ENCODE data around the gene XPNPEP1.

XPNPEP1 gene

DNA sequence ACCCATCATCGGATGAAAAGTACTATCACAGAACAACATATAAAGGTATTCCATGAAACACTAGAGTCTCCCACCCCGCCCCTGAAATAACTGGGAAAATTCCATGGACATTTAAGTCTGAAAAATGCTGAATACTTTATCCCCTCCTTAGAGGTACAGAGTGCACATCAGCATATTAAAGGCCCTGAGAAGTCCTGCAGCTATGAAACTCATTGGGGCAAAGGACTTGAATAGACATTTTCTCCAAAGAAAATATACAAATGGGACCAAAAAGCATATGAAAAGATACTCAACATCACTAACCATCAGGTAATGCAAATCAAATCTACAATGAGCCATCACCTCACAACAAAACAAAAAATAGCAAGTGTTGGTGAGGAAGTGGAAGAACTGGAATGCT lies 18.9 kb downstream of the XPNPEP1 start:
- in situ Hi-C loops (cut with MboI; ENCODE audit: low sequenced_read_pairs, unreplicated experiment), result no loop called here
- DNase-seq (ENCODE audit: low spot score), result no peak
- TF ChIP-seq, protein P1, sequence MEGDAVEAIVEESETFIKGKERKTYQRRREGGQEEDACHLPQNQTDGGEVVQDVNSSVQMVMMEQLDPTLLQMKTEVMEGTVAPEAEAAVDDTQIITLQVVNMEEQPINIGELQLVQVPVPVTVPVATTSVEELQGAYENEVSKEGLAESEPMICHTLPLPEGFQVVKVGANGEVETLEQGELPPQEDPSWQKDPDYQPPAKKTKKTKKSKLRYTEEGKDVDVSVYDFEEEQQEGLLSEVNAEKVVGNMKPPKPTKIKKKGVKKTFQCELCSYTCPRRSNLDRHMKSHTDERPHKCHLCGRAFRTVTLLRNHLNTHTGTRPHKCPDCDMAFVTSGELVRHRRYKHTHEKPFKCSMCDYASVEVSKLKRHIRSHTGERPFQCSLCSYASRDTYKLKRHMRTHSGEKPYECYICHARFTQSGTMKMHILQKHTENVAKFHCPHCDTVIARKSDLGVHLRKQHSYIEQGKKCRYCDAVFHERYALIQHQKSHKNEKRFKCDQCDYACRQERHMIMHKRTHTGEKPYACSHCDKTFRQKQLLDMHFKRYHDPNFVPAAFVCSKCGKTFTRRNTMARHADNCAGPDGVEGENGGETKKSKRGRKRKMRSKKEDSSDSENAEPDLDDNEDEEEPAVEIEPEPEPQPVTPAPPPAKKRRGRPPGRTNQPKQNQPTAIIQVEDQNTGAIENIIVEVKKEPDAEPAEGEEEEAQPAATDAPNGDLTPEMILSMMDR (IDR thresholded peaks at IDR 0.05; ENCODE audit: borderline replicate concordance, control extremely low read depth, extremely low read depth, insufficient read depth, missing control alignments), result no peak

DNA sequence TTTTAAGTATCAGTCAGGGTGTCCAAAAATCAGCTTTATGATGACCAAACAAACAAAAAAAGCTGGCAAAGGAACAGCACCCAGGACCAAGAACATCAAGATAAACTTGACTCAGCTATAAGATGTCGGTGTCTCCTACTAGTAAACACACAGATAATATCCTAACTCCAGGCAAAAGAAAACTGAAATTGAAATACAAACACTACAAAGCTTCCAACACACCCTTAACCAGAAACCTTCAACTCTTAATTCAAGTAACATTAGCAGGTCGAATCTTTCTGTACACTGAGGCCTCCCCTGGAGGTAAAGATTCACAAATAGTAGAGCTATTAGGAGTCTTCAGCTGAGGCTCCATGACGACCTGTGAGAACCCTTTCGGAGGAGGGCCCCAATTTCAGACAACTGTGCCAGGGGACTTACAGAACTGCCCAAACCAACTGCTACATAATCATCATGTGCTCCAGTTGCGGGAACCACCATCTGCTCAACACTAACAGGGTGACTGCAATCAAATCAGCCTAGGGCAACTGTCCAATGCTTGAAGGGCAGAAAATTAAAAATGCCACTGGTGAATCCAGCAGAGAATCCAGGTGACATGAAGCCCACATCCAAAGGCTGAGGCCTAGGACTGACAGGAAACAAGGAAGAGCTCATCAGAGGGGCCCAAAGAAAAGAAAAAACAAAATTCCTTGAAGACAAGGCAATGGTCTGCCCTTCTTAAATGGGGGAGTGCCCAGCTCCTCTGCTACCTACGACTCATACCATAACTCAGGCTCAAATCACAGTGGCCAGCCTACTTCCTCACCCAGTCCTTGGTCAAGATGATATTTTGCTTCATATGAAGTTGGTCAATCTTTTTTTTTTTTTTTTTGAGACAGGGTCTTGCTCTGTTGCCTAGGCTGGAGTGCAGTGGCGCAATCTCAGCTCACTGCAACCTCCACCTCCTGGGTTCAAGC lies 20.0 kb downstream of the XPNPEP1 start:
- in situ Hi-C loops (cut with MboI; ENCODE audit: low sequenced_read_pairs, unreplicated experiment), result no loop called here
- TF ChIP-seq, protein P1 (IDR thresholded peaks at IDR 0.05; ENCODE audit: borderline replicate concordance, control extremely low read depth, extremely low read depth, insufficient read depth, missing control alignments), result no peak
- DNase-seq (ENCODE audit: low spot score), result no peak

DNA sequence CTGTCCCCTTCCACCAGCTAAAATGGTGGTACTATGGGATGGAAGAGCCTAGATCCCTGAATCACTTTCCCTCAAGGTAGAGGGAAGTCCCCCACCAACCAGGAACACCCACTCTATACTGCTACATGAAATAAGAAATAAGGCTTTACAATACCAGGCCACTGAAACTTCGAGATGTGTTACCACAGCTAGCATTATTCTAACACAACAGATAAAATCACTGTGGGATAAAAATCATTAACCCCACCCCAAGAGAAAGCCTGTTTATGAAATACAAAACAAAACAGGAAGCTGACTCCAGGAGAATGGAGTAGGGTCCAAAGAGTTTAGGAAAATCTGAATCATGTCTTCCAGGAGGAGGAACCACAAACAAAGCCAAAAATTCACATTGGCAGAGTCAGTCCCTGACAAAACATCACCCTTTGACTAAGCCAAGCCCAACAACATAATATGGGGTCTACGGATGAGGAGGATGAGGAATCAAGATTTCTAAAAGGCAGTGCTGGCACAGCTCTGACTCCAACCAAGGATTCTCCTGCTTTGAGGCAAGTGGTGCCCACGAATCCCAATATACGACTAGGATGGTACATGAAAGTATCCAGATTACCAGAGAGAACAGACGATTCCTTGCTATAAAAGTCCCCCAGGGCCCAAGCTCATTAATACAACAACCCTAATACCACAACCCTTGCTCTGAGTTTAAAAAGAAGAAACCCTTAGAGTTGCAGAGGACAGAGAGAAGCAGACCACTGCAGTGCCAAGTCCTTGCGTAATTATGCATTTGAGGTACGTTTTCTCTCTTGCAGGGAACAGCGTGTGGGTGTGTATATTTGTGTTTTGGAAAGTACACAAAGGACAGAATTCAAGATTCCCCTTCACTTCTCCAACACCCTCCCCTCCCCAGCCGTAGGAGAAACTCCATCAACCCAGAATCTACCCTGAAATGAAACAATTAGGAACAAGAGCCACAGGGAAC lies 23.7 kb downstream of the XPNPEP1 start:
- in situ Hi-C loops (cut with MboI; ENCODE audit: low sequenced_read_pairs, unreplicated experiment), result no loop called here
- TF ChIP-seq, protein P1 (IDR thresholded peaks at IDR 0.05; ENCODE audit: borderline replicate concordance, control extremely low read depth, extremely low read depth, insufficient read depth, missing control alignments), result no peak
- no peak for DNase-seq (ENCODE audit: low spot score)

DNA sequence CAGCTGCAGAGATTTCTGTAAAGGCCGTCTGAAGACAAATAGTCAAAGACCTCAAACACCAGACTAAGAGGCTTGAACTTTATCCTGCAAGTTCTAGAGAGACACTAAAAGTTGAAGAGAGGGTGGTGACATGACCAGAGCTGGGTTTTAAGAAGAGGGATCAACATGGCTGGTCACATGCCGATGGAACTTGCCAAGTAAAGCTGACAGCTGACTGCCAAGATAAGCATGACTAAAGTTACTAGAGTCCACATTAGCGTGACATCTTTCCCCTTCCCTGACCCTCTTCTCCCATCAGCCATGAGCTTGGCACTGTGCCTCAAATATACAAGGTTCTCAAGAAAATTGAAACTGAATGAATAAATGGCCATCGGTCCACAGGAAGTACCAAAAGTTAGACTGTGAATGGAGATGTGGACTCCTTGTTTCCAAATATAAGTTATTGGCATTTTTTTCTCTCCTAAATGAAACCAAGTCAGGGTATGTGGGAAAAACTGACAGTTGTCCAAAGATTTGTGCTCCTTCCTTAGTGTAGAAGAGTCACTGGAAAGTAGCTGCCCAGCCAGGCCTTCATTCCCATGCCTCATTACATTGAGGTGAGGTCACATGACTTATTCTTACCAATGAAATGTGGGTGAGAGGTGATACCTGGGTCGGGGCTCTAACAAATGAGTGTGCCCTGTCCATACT lies 24.5 kb downstream of the XPNPEP1 start:
- no peak for DNase-seq (ENCODE audit: low spot score)
- in situ Hi-C loops (cut with MboI; ENCODE audit: low sequenced_read_pairs, unreplicated experiment), result no loop called here
- TF ChIP-seq, protein P1 (IDR thresholded peaks at IDR 0.05; ENCODE audit: borderline replicate concordance, control extremely low read depth, extremely low read depth, insufficient read depth, missing control alignments), result no peak

DNA sequence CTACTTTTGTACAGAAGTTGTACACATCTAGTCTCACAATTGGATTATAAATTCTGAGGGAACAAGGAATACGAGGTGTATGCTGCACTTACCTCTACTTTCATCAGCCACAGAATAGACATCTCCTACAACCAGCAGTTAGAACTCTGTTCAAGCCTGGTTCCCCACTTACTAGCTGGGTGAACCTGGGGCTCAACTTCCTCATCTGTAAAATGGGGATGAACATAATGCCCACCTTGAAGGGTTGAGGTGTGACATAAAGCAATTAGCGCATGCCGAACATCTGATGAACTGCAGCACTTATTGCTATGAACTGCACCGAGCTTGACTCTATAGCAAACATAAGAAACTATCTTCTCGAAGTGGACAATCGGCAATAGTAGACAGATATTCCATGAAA lies 25.3 kb downstream of the XPNPEP1 start:
- in situ Hi-C loops (cut with MboI; ENCODE audit: low sequenced_read_pairs, unreplicated experiment), result no loop called here
- DNase-seq (ENCODE audit: low spot score), result no peak
- TF ChIP-seq, protein P1 (IDR thresholded peaks at IDR 0.05; ENCODE audit: borderline replicate concordance, control extremely low read depth, extremely low read depth, insufficient read depth, missing control alignments), result no peak

DNA sequence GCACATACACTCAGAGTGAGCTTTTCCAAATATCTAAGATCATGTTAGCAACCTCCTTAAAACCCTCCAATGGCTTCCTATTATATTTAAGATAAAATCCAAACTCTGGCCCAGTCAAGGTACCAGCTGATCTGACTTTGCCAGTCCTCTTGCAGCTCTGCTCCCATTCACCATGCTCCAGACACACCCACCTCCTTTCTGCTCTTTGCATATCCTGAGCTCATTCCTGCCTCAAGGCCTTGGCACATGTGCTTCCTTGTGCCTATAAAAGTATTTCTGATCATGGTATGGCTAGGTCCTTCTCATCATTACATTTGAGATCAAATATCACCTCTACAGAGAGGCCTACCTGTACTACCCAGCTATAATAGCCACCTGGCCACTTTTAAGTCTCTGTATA lies 27.5 kb downstream of the XPNPEP1 start:
- TF ChIP-seq, protein P1 (IDR thresholded peaks at IDR 0.05; ENCODE audit: borderline replicate concordance, control extremely low read depth, extremely low read depth, insufficient read depth, missing control alignments), result no peak
- in situ Hi-C loops (cut with MboI; ENCODE audit: low sequenced_read_pairs, unreplicated experiment), result no loop called here
- no peak for DNase-seq (ENCODE audit: low spot score)

All from GM13976 (cell line).